GM21447 (cell line): ENCODE results near the gene ZNF831.

ENCODE experiments used
- ATAC-seq: cut with Tn5 transposase; IDR thresholded peaks from one replicate; pipeline ENCODE4 v1.9.1; 2021; ENCODE audit not compliant: unreplicated experiment

The ZNF831 gene

GRCh38 chr20:59157064-59157463 lies 6.6 kb upstream of the ZNF831 start:
- no peak for ATAC-seq

DNA sequence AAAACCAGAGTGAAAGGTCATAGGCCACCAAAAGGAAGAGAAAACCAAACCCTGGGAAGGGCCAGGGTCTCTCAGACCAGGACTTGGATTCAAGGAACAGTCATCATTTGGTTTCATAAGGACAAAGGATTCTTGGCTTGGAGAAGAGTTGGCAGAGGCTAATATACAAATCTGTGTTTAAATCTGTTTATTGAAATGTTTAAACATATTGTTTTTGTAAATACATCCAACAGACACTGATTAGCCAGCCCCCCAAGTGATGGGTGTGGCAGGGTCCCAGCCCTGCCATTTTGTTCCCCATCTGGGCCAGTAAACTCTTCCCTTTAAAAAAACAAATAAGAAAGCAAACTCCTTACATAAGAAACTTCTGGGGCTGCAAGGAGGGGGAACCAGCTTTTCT lies 6.1 kb upstream of the ZNF831 start:
- no peak for ATAC-seq

GRCh38 chr20:59157961-59158541 lies 5.6 kb upstream of the ZNF831 start:
- no peak for ATAC-seq

- ATAC-seq: no peak
These were observed 4.9 kb upstream of the ZNF831 start for GRCh38 chr20:59158673-59159072.

GRCh38 chr20:59159091-59159490 lies 4.5 kb upstream of the ZNF831 start:
- no peak for ATAC-seq

- ATAC-seq: no peak
These were observed 3.9 kb upstream of the ZNF831 start for GRCh38 chr20:59159493-59160376.

DNA sequence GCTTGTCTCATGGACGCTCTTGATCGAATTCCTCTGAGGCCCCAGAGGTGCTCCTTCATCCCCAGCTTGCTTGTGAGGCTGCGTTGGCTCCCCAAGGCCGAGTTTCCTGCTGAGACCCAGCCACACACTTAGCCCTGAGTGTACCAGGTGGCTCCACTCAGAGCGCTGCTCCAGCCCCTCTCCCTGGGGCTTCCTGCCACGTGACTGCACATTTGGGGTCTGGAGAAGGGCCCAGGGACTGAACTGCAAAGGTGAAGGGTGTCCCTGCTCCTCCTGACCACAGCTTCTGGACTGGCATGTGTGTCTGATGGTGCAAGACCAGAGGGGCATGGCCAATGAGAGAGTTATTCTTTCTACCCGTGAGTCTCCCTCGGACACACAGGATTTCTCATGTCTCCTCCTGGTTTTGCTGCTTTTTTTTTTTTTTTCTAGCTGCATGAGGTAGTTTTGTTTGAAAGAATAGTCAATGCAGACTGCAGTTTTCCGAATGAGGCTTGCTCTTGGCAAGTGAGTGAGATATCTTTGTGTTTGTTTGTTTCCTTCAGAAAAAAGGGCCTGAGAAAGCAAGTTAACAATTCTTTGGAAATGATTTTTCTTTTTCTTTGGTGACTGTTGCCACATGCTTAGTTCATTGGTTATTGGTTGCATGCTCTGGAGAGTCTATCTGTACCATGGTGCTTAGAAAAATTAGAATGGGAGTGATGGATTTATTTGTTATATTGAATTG lies 3.1 kb upstream of the ZNF831 start:
- ATAC-seq: no peak

- ATAC-seq: no peak
These were observed 1.9 kb upstream of the ZNF831 start for GRCh38 chr20:59161721-59162120.

DNA sequence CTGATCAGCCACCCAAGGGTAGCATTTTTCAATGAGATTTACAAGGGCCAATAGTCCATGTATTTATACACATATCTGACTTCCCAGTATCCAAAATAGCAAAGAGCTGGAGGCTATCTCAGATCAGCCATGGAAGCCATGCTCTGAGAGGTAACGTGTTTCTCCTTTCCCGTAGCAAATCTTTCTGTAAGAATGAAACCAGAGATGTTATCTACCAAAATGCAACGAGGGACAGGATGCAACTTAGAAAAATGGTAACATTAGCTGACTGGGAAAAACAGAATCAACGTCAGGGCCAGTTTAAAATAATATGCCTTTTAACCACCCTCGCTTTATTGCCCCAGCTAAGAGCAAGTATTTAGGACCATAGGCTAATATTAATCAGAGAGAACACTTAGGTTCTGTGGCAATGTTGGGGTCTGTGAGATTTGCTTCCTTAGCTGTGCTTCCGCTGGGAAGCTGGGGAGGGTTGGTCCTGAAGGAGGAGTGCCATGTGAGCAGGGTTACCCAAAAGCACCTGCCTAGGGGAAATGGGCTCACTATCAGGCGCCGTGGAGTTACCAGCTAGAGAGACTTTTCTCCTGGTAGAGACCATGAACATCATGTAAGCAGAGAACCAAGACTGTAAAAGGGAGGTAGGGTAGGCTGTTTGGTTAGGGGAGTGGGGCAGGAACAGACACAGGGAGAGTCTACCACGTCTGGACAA lies 1.2 kb downstream of the ZNF831 start:
- ATAC-seq: no peak

DNA sequence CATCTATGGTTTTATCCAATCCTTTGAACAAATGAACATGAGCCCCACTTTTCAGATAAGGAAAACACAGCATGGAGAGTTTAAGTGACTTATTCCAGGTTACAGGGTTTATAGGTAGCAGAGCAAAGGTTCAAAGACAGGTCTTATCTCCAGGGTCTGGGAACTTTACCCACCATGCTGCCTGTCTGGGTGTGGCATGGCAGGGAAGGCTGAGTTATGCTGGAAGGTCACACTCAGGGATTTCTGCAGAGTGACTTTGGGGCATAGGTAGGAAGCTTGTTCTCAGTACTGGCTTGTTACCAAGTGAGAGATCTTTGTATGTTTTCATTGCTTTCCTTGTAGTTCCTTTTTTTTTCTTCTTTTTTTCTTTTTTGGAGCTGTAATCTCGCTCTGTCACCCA lies 1.8 kb downstream of the ZNF831 start:
- no peak for ATAC-seq

DNA sequence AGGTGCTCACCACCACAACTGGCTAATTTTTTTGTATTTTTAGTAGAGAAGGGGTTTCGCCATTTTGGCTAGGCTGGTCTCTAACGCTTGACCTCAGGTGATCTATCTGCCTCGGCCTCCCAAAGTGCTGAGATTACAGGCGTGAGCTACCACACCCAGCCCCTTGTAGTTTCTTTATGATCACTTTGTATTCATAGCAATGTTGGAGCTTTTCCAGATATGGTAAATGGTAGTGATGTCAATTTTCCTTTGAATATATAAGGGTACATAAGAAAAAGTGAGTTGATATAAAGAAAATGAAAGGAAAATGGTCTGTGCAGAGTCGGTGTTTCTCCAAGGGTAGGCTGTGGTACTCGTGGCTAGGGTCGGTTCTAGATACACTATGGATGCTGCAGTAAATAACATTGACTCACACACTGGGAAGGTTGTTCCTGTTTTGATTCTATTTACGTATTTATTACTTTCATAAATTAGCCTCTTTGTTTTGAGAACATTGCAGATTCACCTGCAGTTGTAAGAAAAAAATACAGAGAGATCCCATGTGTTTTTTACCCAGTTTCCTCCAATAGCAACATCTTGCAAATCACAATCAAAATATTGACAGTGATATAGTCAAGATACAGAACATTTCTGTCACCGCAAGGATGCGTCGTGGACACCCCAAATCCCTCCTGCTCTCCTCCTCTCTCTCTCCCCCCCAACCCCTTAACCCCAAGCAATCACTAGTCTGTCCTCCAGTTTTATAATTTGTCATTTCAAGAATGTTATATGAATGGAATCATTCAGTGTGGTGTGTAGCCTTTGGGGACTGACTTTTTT lies 2.5 kb downstream of the ZNF831 start:
- ATAC-seq: no peak

DNA sequence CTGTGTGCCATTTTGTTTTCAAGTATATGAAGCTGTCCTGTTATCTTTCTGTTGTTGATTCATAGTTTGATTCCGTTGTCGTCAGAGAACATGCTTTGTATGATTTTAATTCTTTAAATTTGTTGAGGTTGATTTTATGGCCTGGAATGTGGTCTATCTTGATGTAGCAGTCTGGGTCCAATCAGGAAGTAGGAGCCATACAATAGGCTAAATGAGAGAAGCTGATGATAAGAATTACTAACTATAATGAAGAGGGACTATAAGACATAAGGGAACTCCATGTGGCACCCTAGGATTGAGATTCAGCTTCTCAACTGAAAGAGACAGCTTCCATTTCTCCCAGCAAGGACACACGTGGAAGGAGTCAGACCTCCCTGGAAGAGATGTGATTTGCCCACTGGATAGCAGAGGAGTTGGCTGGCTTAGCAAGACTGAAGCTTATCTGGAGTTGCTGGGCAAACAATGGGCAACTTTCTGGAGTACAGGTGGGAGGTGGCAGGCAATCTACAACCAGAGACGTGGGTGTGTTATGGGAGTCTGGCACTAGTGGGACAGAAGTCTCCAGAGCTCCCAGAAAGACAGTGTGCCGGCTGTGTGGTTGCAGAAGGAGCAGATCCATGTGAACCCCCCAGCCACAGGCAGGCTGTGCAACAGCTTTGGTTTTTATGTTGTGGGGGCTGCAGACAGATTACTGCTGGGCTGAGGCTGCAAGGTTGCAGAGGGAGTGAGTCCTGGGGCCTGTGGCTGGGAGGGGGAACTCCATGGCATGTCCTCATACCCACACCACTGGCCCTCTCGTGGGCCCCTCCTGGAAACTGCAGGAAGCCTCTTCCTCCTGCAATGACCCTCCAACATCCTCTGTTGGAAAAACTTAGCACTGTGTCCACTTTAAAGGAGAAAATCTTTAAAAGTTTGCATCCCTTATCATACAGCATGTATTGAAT lies 7.1 kb downstream of the ZNF831 start:
- ATAC-seq: no peak

DNA sequence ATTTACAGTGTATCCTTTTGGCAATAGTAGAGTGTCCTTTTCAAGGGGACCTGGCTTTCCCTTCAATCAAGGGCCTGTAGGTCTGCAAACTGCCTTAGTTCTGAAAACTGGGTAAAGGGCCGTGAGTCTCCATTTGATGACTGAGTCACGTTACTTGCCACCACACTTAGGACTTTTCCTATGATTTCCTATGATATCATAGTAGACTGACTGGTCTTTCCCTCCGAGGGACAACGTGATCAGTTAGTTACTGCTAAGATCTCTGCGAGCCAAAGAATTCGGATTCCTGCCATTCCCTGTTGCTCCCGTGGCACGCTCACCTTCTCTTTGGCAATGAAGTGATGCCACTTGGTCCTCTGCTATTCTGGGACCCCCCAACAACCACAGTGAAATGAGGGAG lies 8.4 kb downstream of the ZNF831 start:
- ATAC-seq: no peak

DNA sequence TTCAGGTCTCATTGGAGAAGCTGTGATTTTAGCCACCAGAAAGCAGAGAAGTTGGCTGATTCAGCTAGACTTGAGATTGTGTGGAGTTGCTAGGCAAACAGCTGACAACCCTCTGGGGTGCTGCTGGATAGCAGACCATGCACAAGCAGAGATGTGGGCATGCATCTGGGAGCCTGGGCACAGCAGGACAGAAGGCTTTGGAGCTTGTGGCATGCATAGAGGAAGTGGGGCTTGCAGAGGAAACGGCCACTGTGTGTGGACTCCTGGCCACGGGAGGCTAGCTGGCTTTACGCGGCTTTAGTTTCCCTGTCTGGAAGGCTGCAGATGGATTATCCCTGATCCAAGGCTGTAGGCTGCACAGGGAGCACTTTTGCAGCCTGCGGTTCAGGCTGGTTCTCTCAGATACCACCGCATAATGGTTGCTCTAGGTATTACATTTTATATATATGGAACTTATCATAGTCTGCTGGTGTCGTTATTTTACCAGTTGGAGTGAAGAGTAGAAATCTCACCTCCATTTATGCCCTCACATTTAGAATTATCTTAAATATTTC lies 10.4 kb downstream of the ZNF831 start:
- no peak for ATAC-seq

DNA sequence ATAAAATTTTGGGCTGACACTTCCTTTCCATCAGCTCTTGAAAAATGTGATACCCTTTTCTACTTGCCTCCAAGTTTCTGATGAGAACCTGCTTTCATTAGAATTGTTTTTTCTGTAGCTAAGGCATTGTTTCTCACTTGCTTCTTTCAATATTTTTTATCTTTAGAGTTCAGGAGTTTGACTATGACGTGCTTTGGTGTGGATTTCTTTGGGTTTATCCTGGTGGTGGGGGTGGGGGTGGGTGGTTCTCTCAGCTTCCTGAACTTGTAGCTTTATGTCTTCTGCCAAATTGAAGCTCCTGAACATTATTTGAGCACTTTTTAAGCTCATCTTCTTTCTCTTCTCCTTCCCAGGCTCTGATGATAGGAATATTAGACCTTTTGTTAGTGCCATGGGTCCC lies 11.4 kb downstream of the ZNF831 start:
- no peak for ATAC-seq

DNA sequence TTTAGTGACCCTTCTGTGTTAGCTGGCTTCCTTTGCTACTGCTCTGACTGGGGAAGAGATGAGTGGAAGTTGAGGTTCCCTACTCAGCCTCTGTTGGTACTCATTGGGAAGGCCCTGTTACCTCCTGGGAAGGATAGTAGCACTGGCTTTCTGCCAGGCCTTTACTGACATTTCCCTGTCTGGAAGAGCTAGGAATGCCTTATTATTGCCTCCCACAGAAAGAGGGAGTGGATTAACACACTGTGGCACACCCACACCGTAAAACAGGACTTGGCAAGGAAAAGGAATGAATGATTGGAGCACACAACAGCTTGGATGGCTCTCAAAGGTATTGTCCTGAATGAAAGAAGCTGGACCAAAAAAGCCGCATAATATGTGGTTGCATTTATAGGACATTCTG lies 12.2 kb downstream of the ZNF831 start:
- ATAC-seq: no peak

GRCh38 chr20:59176812-59177211 lies 13.2 kb downstream of the ZNF831 start:
- ATAC-seq: no peak

DNA sequence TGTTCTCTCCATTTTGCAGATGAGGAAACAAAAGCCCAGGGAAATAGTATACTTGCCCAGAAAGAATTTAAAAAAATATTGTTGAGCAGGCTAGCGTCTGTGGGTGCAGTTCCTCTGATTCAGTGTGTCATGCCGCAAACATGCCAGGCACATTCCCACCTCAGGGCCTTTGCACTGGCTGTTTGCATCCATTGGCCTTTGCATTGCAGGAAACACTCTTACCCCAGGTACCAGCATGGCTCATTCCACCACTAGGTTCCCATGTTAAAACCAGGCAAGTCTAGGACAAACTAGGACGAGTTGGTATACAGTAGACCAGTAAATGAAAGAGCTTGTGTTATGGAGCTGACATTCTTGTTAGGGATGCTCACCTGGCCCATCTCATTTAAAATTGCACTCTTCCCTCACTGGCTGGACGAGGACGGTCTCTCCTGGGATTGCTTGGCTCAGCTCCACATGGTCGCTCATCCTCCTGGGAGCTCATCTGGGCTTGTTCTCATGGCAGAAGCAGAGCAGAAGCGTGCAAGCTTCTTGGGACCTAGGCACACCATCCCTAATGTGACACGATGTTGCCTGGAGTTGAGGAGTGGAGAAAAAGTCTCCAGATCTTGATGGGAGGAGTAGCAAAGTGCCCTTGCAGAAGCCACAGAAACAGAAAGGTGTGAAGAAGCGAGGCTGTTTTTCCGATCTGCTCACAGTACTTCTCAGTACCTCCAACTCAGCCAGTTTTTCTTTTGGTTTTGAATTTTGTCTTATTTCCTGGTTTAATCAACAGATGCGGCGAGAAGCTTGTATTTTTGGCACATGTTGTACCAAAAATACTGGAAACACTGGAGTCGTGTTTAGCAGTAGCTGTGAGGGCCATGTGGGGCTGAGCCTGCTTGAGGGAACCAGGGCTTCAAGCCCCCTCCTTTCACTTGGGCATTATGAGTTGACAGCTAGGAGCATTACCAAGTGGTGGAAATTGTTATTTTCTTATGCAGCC lies 13.9 kb downstream of the ZNF831 start:
- peak; percentile 70 for ATAC-seq
